Epithelial cell of proximal tubule (primary cell): ENCODE results near the gene ST13. TPM values are rescaled to one million over a fixed set of nuclear protein-coding genes. Genes with fewer than 3 reads are reported as not detected.

Experiments
- DNase-seq: peaks from one replicate; pipeline ENCODE4 v3.0.0-alpha.2; 2011; ENCODE audit warnings: low read depth
- H3K4me3 ChIP-seq: 2 replicates; pipeline ENCODE4 v1.5.1; 2011; ENCODE audit warnings: low read depth, mild to moderate bottlenecking, low read length
- CTCF ChIP-seq: conservative IDR thresholded peaks from 2 replicates; pipeline ENCODE4 v1.5.1; 2012; ENCODE audit warnings: low read depth, mild to moderate bottlenecking, low read length
- total RNA-seq: library from RNA; depleted of rRNA; stranded (reverse); fragments of >200 nt; gene quantifications from 2 replicates; pipeline ENCODE4 v1.2.3, GENCODE V29; 2015

The ST13 gene
- total RNA-seq, 1 donor from 2014 or later = 159 TPM

- no peak for DNase-seq
- no peak for TF ChIP-seq CTCF
- peak overlapping the region; percentile 99 for H3K4me3 ChIP-seq
Measured at GRCh38 chr22:40819599-40820140, 36.8 kb downstream of the ST13 start.

- H3K4me3 ChIP-seq = peak within 1 kb of the TSS; percentile 99
- no peak for DNase-seq
- TF ChIP-seq CTCF = peak; percentile 45
Measured at GRCh38 chr22:40818747-40819598, 37.5 kb downstream of the ST13 start, which contains the start of gene SLC25A17. TSS of gene SLC25A17 (minus strand) at chr22:40819346. CDS start at chr22:40819248, 98 bp downstream.

- peak overlapping the region; percentile 99 for H3K4me3 ChIP-seq
- no peak for TF ChIP-seq CTCF
- no peak for DNase-seq
Measured at GRCh38 chr22:40818192-40818746, 38.2 kb downstream of the ST13 start.

GRCh38 chr22:40817737-40818136, 38.7 kb downstream of the ST13 start:
- H3K4me3 ChIP-seq = no peak overlapping the region
- DNase-seq = no peak
- TF ChIP-seq CTCF = no peak

GRCh38 chr22:40813912-40814315, 42.5 kb downstream of the ST13 start:
- no peak overlapping the region for H3K4me3 ChIP-seq
- no peak for TF ChIP-seq CTCF
- DNase-seq = no peak

GRCh38 chr22:40808018-40808841, 48.2 kb downstream of the ST13 start:
- TF ChIP-seq CTCF = no peak
- no peak for DNase-seq
- no peak overlapping the region for H3K4me3 ChIP-seq
